BLaER1 (cell line): ENCODE results near the gene ANKRD63.

Source experiments
- H3K27ac ChIP-seq: shearing (Covaris generic); formaldehyde crosslinking; 2 replicates; pipeline ENCODE4 v1.8.1; 2022
- H3K27me3 ChIP-seq: shearing (Covaris generic); formaldehyde crosslinking; 2 replicates; pipeline ENCODE4 v1.8.1; 2022
- H3K36me3 ChIP-seq: shearing (Covaris generic); formaldehyde crosslinking; 2 replicates; pipeline ENCODE4 v1.8.1; 2022
- H3K4me1 ChIP-seq: shearing (Covaris generic); formaldehyde crosslinking; 2 replicates; pipeline ENCODE4 v1.8.1; 2022
- H3K4me2 ChIP-seq: shearing (Covaris generic); formaldehyde crosslinking; 2 replicates; pipeline ENCODE4 v1.8.1; 2022
- H3K4me3 ChIP-seq: shearing (Covaris generic); formaldehyde crosslinking; 2 replicates; pipeline ENCODE4 v1.8.1; 2022
- H3K9ac ChIP-seq: shearing (Covaris generic); formaldehyde crosslinking; 2 replicates; pipeline ENCODE4 v1.8.1; 2022
- H3K9me3 ChIP-seq: shearing (Covaris generic); formaldehyde crosslinking; 2 replicates; pipeline ENCODE4 v1.8.1; 2022
- H4K20me1 ChIP-seq: shearing (Covaris generic); formaldehyde crosslinking; 2 replicates; pipeline ENCODE4 v1.8.1; 2022
- Cebpa-rat ChIP-seq: shearing (Covaris generic); IDR thresholded peaks from 2 replicates; pipeline ENCODE4 v1.8.1; 2022

ANKRD63 gene

DNA sequence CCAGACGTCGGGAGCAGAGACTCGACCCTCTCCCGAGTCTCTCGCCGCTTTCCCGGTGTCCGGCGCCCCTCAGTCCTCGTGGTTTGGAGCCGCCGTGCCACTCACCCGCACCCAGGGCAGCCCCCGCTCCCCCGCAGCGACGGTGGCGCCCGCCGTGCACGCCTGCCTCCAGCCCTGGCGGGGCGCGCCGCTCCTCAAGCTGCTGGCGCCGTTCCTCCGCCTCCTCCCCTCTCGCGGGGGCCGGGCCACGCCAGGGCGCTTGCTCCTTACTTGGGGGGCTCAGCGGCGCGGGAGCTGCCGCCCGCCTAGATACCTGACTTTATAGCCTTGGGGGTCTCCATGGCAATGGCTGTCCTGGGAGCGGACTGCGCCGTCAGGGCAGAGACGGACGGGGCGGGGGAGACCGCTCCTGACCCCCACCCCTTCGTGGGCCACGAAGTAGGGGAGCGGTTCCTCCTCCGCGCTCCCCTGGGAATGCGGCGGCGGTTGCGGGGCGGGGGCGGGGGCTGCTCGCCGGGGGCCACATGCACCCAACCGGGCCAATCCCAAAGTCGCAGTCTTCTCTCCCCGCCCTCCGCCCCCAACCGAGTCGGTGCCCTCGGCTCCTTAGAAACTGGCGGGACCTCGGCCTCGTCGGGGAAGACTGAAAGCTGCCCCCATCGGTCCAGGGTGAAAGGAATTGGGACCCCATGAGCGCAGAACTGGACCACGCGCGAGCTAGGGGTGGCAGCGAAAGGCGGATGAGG, at the start of gene ANKRD63:
TSS of gene ANKRD63 (minus strand) at position 196 of the 746 bp plus-strand sequence. CDS start 478 bp downstream, outside the sequence.
- Histone ChIP-seq H3K4me1 (peaks cover 43% of the 10 kb centered on the region), H3K4me3 (peak within 1 kb of the TSS; percentile 73), H3K9ac (peak within 1 kb of the TSS; percentile 58; the same call in 1 of the 2 replicates), H3K36me3 (no peaks in the 10 kb centered on the region), H3K9me3 (no peaks in the 10 kb centered on the region), H4K20me1 (peaks cover 35% of the 10 kb centered on the region), H3K4me2 (peak within 1 kb of the TSS; percentile 100), H3K27ac (no peak within 1 kb of the TSS), H3K27me3 (peaks cover 66% of the 10 kb centered on the region)
- TF ChIP-seq Cebpa-rat: no peak

DNA sequence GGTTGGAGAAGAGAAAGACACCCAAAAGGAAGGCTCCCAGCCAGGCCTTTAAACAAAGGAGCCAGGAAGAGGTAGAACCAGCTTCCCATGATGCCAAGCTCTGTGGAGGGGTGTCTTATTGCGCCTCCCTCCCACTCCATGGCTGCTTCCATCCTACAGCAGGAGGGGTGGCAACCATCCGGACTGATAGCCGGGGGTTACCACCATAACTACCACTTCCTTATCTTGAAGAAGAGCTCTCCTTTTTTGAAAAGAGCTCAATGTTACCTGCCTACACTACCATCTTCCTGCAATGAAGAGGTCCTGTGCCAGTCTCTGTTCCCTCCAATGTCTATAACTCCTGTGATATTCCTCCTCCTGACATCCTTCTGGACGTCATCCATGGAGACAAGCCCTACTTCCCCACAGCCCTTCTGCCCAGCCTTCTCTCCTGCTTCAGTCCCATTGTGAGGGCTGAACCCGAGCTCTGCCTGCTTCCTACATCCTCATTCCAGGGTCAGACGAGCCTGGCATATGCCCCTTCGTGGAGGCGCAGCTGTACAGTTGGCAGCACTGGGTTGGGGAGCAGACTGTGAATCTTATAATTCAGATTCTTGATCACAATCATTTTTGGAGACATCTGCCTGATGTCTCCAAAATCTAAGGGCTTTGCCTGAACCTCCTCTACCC, 49.4 kb upstream of the ANKRD63 start:
- Histone ChIP-seq H3K9me3 (no peaks in the 10 kb centered on the region), H3K27me3 (no peaks in the 10 kb centered on the region), H4K20me1 (no peaks in the 10 kb centered on the region), H3K4me3 (no peak overlapping the region), H3K9ac (no peak overlapping the region), H3K4me1 (peaks cover 100% of the 10 kb centered on the region), H3K4me2 (peak overlapping the region; percentile 97), H3K27ac (no peak overlapping the region), H3K36me3 (no peaks in the 10 kb centered on the region)
- no peak for TF ChIP-seq Cebpa-rat

- Histone ChIP-seq H3K36me3 (no peaks in the 10 kb centered on the region), H3K9ac (no peak overlapping the region), H3K4me3 (no peak overlapping the region), H4K20me1 (no peaks in the 10 kb centered on the region), H3K4me1 (peaks cover 100% of the 10 kb centered on the region), H3K27me3 (no peaks in the 10 kb centered on the region), H3K4me2 (peak overlapping the region; percentile 97), H3K9me3 (no peaks in the 10 kb centered on the region), H3K27ac (no peak overlapping the region)
- no peak for TF ChIP-seq Cebpa-rat
Measured at GRCh38 chr15:40331637-40332036, 48.8 kb upstream of the ANKRD63 start.

- Histone ChIP-seq H3K9me3 (no peaks in the 10 kb centered on the region), H3K36me3 (no peaks in the 10 kb centered on the region), H4K20me1 (no peaks in the 10 kb centered on the region), H3K27ac (no peak overlapping the region; the same call in 1 of the 2 replicates), H3K4me3 (no peak overlapping the region), H3K27me3 (peaks cover under 1% of the 10 kb centered on the region; the same call in 1 of the 2 replicates), H3K4me1 (peaks cover 95% of the 10 kb centered on the region), H3K9ac (no peak overlapping the region), H3K4me2 (peak overlapping the region; percentile 97)
- no peak for TF ChIP-seq Cebpa-rat
Measured at GRCh38 chr15:40331026-40331425, 48.2 kb upstream of the ANKRD63 start.

- peaks cover 7% of the 10 kb centered on the region for H3K27me3 ChIP-seq
- H3K4me2 ChIP-seq: peak overlapping the region; percentile 97
- no peak overlapping the region for H3K9ac ChIP-seq
- peaks cover 92% of the 10 kb centered on the region for H3K4me1 ChIP-seq
- peaks cover 3% of the 10 kb centered on the region; the same call in 1 of the 2 replicates for H4K20me1 ChIP-seq
- no peak overlapping the region for H3K4me3 ChIP-seq
- no peaks in the 10 kb centered on the region for H3K9me3 ChIP-seq
- H3K27ac ChIP-seq: no peak overlapping the region
- no peaks in the 10 kb centered on the region for H3K36me3 ChIP-seq
- TF ChIP-seq Cebpa-rat: no peak
Measured at GRCh38 chr15:40330368-40330836, 47.5 kb upstream of the ANKRD63 start.

GRCh38 chr15:40329804-40330203, 46.9 kb upstream of the ANKRD63 start:
- TF ChIP-seq Cebpa-rat: no peak
- Histone ChIP-seq H3K4me3 (no peak overlapping the region), H4K20me1 (peaks cover 9% of the 10 kb centered on the region), H3K4me1 (peaks cover 92% of the 10 kb centered on the region), H3K27me3 (peaks cover 13% of the 10 kb centered on the region), H3K9ac (no peak overlapping the region), H3K9me3 (no peaks in the 10 kb centered on the region), H3K4me2 (peak overlapping the region; percentile 97), H3K27ac (no peak overlapping the region), H3K36me3 (no peaks in the 10 kb centered on the region)

DNA sequence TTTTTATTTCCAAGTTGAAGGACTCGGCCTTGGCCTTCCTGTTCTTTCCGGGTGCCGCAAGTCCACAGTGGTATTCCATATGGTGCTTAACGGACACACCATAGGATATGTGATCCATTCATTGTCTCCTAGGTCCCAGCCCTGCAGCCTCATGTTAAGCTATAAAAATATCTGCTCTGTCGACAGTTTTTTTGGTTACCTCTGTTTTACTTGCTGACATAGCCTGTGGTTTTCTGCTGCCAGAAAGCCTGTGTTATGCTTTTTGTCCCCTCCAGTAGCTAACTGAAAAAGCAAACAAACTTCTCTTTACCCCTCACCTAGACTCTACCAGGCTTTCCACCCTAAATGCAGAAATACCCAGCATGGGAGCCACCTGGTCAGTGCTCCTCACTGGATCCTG, 45.9 kb upstream of the ANKRD63 start:
- Histone ChIP-seq H3K4me3 (no peak overlapping the region), H3K27ac (no peak overlapping the region), H3K27me3 (peaks cover 23% of the 10 kb centered on the region), H3K4me1 (peaks cover 89% of the 10 kb centered on the region), H3K9ac (no peak overlapping the region), H3K4me2 (peak overlapping the region; percentile 97), H3K36me3 (no peaks in the 10 kb centered on the region), H3K9me3 (no peaks in the 10 kb centered on the region), H4K20me1 (peaks cover 17% of the 10 kb centered on the region)
- no peak for TF ChIP-seq Cebpa-rat

DNA sequence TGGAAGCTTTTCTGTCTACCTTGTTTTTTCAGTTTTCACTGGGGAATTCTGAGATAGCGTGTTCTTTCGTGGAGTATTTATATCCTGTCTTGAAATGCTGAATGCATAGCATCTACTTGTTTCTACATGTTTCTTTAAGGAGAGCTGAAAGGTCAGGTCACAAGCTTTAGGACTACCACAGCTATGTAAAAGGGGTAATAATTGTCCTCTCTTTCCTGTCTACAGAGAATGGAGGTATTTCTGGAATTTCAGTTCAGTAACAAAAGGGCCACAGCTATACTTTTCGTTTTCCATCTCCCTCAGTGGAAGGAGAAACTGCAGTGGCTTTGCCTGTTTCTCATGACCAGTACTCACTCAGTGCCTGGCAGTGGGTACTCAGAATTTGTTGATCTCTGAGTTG, 45.3 kb upstream of the ANKRD63 start:
- Histone ChIP-seq H4K20me1 (peaks cover 17% of the 10 kb centered on the region), H3K4me2 (peak overlapping the region; percentile 97), H3K9ac (no peak overlapping the region), H3K9me3 (no peaks in the 10 kb centered on the region), H3K4me3 (no peak overlapping the region), H3K27ac (no peak overlapping the region), H3K27me3 (peaks cover 24% of the 10 kb centered on the region), H3K4me1 (peaks cover 84% of the 10 kb centered on the region), H3K36me3 (no peaks in the 10 kb centered on the region)
- TF ChIP-seq Cebpa-rat: no peak

DNA sequence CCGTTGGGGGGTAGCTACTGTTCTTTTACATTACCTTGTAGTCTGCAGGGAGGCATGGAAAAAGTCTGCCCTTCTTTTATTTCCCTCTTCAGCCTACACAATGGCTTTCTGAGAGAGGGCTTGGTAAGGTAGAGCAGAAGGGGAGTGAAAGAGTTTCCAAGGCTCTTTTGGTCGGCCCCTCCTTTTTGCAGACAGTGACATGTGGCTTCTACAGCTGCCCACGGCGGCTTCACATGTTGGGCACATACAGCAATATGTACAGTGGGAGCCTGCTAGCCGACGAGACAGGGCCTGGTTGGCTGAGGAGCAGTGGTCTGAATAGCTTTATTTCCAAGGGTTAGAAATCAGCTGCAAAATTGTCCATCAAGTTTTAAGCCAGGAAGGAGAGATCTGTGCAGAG, 44.6 kb upstream of the ANKRD63 start:
- Histone ChIP-seq H3K27me3 (peaks cover 24% of the 10 kb centered on the region), H3K27ac (no peak overlapping the region), H3K36me3 (no peaks in the 10 kb centered on the region), H4K20me1 (peaks cover 17% of the 10 kb centered on the region), H3K4me1 (peaks cover 83% of the 10 kb centered on the region), H3K9ac (peak overlapping the region; percentile 6; the same call in 1 of the 2 replicates), H3K4me2 (peak overlapping the region; percentile 97), H3K4me3 (no peak overlapping the region), H3K9me3 (no peaks in the 10 kb centered on the region)
- no peak for TF ChIP-seq Cebpa-rat

- H3K27me3 ChIP-seq: peaks cover 24% of the 10 kb centered on the region
- H3K4me1 ChIP-seq: peaks cover 68% of the 10 kb centered on the region
- no peak overlapping the region for H3K4me3 ChIP-seq
- peaks cover 17% of the 10 kb centered on the region for H4K20me1 ChIP-seq
- no peak overlapping the region for H3K9ac ChIP-seq
- peak overlapping the region; percentile 98 for H3K4me2 ChIP-seq
- no peak for TF ChIP-seq Cebpa-rat
- no peaks in the 10 kb centered on the region for H3K9me3 ChIP-seq
- no peak overlapping the region for H3K27ac ChIP-seq
- no peaks in the 10 kb centered on the region for H3K36me3 ChIP-seq
Measured at GRCh38 chr15:40325700-40326099, 42.8 kb upstream of the ANKRD63 start.
